Keratinocyte (primary cell): ENCODE results near the gene AJAP1. TPM values are rescaled to one million over a fixed set of nuclear protein-coding genes. Genes with fewer than 3 reads are reported as not detected.

Experiments used
- DNase-seq: peaks from one replicate; pipeline ENCODE4 v3.0.0-alpha.2; 2011; ENCODE audit warnings: low read depth, missing footprints, low spot score
- FAIRE-seq: peaks from 2 replicates; lab custom pipeline; 2011; peaks lifted over from hg19 to GRCh38; lab: Jason Lieb, UNC
- H2AFZ ChIP-seq: 2 replicates; pipeline ENCODE4 v1.6.0; 2012; ENCODE audit warnings: low read length, control low read depth, inconsistent platforms; ENCODE audit not compliant: control insufficient read depth
- H3K27ac ChIP-seq: 2 replicates; pipeline ENCODE4 v1.5.1; 2011; ENCODE audit warnings: low read length; ENCODE audit not compliant: control insufficient read depth, insufficient read depth
- H3K27me3 ChIP-seq: 3 replicates; pipeline ENCODE4 v1.6.0; 2011; ENCODE audit warnings: low read length; ENCODE audit not compliant: control insufficient read depth, insufficient read depth; ENCODE audit errors: extremely low read depth
- H3K36me3 ChIP-seq, 2 experiments: 2 replicates in 1 of 2; 3 replicates in 1 of 2; pipeline ENCODE4 v1.5.1; 2011; ENCODE audit warnings: low read length in 2 of 2, mild to moderate bottlenecking in 1 of 2; ENCODE audit not compliant: control insufficient read depth in 2 of 2, insufficient read depth in 2 of 2; ENCODE audit errors: extremely low read depth in 1 of 2
- H3K4me1 ChIP-seq: 3 replicates; pipeline ENCODE4 v1.5.1; 2011; ENCODE audit warnings: low read length; ENCODE audit not compliant: control insufficient read depth, insufficient read depth; ENCODE audit errors: extremely low read depth
- H3K4me2 ChIP-seq: 3 replicates; pipeline ENCODE4 v1.6.0; 2011; ENCODE audit warnings: low read depth, low read length; ENCODE audit not compliant: control insufficient read depth, insufficient read depth; ENCODE audit errors: extremely low read depth
- H3K4me3 ChIP-seq, 3 experiments: fragments of 200-600 bp in 1 of 3; sonication (generic) in 1 of 3; 2 replicates in 2 of 3; 3 replicates in 1 of 3; pipeline ENCODE4 v1.5.1; 2011 to 2016; ENCODE audit warnings: low read length in 3 of 3, mild to moderate bottlenecking in 3 of 3, control low read depth in 2 of 3, inconsistent platforms in 1 of 3, low read depth in 1 of 3, mixed read lengths in 1 of 3, mixed run types in 1 of 3, moderate library complexity in 1 of 3; ENCODE audit not compliant: control insufficient read depth in 2 of 3, insufficient read depth in 2 of 3; ENCODE audit errors: extremely low read depth in 1 of 3
- H3K79me2 ChIP-seq: 2 replicates; pipeline ENCODE4 v1.6.0; 2012; ENCODE audit warnings: low read length; ENCODE audit not compliant: control insufficient read depth, insufficient read depth
- H3K9ac ChIP-seq: 3 replicates; pipeline ENCODE4 v1.6.0; 2011; ENCODE audit warnings: low read length; ENCODE audit not compliant: control insufficient read depth, insufficient read depth; ENCODE audit errors: extremely low read depth
- H3K9me1 ChIP-seq: 3 replicates; pipeline ENCODE4 v1.6.0; 2011; ENCODE audit warnings: low read length; ENCODE audit not compliant: control insufficient read depth, insufficient read depth; ENCODE audit errors: extremely low read depth
- H3K9me3 ChIP-seq: 2 replicates; pipeline ENCODE4 v1.5.1; 2012; ENCODE audit warnings: low read depth, low read length; ENCODE audit not compliant: control insufficient read depth
- H4K20me1 ChIP-seq: 3 replicates; pipeline ENCODE4 v1.6.0; 2011; ENCODE audit warnings: low read length; ENCODE audit not compliant: control insufficient read depth, insufficient read depth; ENCODE audit errors: extremely low read depth
- EZH2 ChIP-seq: IDR thresholded peaks from one replicate; pipeline ENCODE4 v1.6.1; 2012; ENCODE audit warnings: inconsistent platforms, mild to moderate bottlenecking, low read length, moderate library complexity
- dilution Hi-C: fragments of 300-500 bp; cut with MboI; formaldehyde crosslinking; loops from one replicate; pipeline ENCODE4 v1.7.0; 2020; ENCODE audit warnings: low sequenced_read_pairs; ENCODE audit not compliant: extremely low pct_ligation_motif_present
- polyA plus RNA-seq, 5 experiments: library from polyadenylated mRNA; depleted of rRNA in 3 of 5; stranded (reverse) in 3 of 5; stranded (forward) in 1 of 5; unstranded in 1 of 5; fragments of >200 nt; gene quantifications; 1 replicate in 1 of 5; 2 replicates in 3 of 5; 3 replicates in 1 of 5; pipeline versions ENCODE4 v1.2.1 to v1.2.3, GENCODE V29; 2011 to 2012; ENCODE audit warnings: missing spikeins in 2 of 5, low read depth in 1 of 5, low replicate concordance in 1 of 5
- TF ChIP-seq, protein P1 (sequence below), 3 experiments: IDR thresholded peaks in 1 of 3; conservative IDR thresholded peaks in 1 of 3; optimal IDR thresholded peaks in 1 of 3; 2 replicates in 2 of 3; 3 replicates in 1 of 3; pipeline versions ENCODE3 to v1.5.1; 2011; ENCODE audit warnings: low read length in 3 of 3, mild to moderate bottlenecking in 3 of 3, moderate library complexity in 2 of 3, control low read depth in 1 of 3, inconsistent platforms in 1 of 3; ENCODE audit not compliant: insufficient read depth in 2 of 3; ENCODE audit errors: extremely low read depth in 1 of 3

The AJAP1 gene
- polyA plus RNA-seq, 1 donor (not counting 4 experiments of a cell fraction or from before 2014, with no cell fraction given), result 2.2 TPM

GRCh38 chr1:4787551-4787950, 133.1 kb downstream of the AJAP1 start:
- H3K4me1 ChIP-seq, result peaks cover 8% of the 10 kb centered on the region
- no peaks in the 10 kb centered on the region for H3K9me1 ChIP-seq
- no peak overlapping the region for H3K27ac ChIP-seq
- H3K9ac ChIP-seq, result no peak overlapping the region
- DNase-seq, result no peak
- no peak overlapping the region for H3K4me2 ChIP-seq
- no peak for TF ChIP-seq EZH2
- TF ChIP-seq, protein P1, sequence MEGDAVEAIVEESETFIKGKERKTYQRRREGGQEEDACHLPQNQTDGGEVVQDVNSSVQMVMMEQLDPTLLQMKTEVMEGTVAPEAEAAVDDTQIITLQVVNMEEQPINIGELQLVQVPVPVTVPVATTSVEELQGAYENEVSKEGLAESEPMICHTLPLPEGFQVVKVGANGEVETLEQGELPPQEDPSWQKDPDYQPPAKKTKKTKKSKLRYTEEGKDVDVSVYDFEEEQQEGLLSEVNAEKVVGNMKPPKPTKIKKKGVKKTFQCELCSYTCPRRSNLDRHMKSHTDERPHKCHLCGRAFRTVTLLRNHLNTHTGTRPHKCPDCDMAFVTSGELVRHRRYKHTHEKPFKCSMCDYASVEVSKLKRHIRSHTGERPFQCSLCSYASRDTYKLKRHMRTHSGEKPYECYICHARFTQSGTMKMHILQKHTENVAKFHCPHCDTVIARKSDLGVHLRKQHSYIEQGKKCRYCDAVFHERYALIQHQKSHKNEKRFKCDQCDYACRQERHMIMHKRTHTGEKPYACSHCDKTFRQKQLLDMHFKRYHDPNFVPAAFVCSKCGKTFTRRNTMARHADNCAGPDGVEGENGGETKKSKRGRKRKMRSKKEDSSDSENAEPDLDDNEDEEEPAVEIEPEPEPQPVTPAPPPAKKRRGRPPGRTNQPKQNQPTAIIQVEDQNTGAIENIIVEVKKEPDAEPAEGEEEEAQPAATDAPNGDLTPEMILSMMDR (optimal IDR thresholded peaks at IDR 0.05 in 1 of 3, IDR thresholded peaks at IDR 0.05 in 1 of 3, conservative IDR thresholded peaks at IDR 0.05 in 1 of 3; ENCODE audit: extremely low read depth in 1 of 3, insufficient read depth in 2 of 3, low read length in 3 of 3), result no peak
- H3K4me3 ChIP-seq, result no peak overlapping the region
- dilution Hi-C loops, result no loop called here
- no peaks in the 10 kb centered on the region for H4K20me1 ChIP-seq
- H3K79me2 ChIP-seq, result no peaks in the 10 kb centered on the region
- H3K27me3 ChIP-seq, result no peaks in the 10 kb centered on the region
- no peaks in the 10 kb centered on the region for H3K9me3 ChIP-seq
- H2AFZ ChIP-seq, result no peak overlapping the region
- peaks cover 0 to 3% of the 10 kb centered on the region in 2 experiments for H3K36me3 ChIP-seq
- no peak for FAIRE-seq

- dilution Hi-C loops, result no loop called here
- FAIRE-seq (no peak), DNase-seq (no peak)
- Histone ChIP-seq H3K9me1 (no peaks in the 10 kb centered on the region), H3K79me2 (no peaks in the 10 kb centered on the region), H2AFZ (no peak overlapping the region), H3K27me3 (no peaks in the 10 kb centered on the region), H3K27ac (no peak overlapping the region), H3K36me3 (no peaks in the 10 kb centered on the region), H3K9ac (no peak overlapping the region), H3K4me1 (no peaks in the 10 kb centered on the region), H3K4me2 (no peak overlapping the region), H4K20me1 (no peaks in the 10 kb centered on the region), H3K9me3 (no peaks in the 10 kb centered on the region), H3K4me3 (no peak overlapping the region)
- no peak for TF ChIP-seq EZH2
- TF ChIP-seq, protein P1 (optimal IDR thresholded peaks at IDR 0.05 in 1 of 3, IDR thresholded peaks at IDR 0.05 in 1 of 3, conservative IDR thresholded peaks at IDR 0.05 in 1 of 3; ENCODE audit: extremely low read depth in 1 of 3, insufficient read depth in 2 of 3, low read length in 3 of 3), result no peak
Observed at GRCh38 chr1:4792565-4792964, 138.2 kb downstream of the AJAP1 start.
